Kidney epithelial cell (primary cell): ENCODE results near the gene LCN15. TPM values are rescaled to one million over a fixed set of nuclear protein-coding genes. Genes with fewer than 3 reads are reported as not detected.

Source experiments
- DNase-seq: peaks from one replicate; pipeline ENCODE4 v3.0.0-alpha.2; 2010; ENCODE audit warnings: low read depth
- H3K27me3 ChIP-seq: 2 replicates; pipeline ENCODE4 v1.6.0; 2011; ENCODE audit warnings: low read length; ENCODE audit not compliant: control insufficient read depth, insufficient read depth
- H3K36me3 ChIP-seq: 2 replicates; pipeline ENCODE4 v1.5.1; 2011; ENCODE audit warnings: low read length; ENCODE audit not compliant: control insufficient read depth, insufficient read depth
- H3K4me3 ChIP-seq: 2 replicates; pipeline ENCODE4 v1.5.1; 2011; ENCODE audit warnings: low read depth, mild to moderate bottlenecking, control low read depth, low read length
- CTCF ChIP-seq: IDR thresholded peaks from 2 replicates; pipeline ENCODE4 v1.5.1; 2011; ENCODE audit warnings: mild to moderate bottlenecking, moderate library complexity, low read length, control low read depth, inconsistent platforms; ENCODE audit not compliant: insufficient read depth, poor library complexity, severe bottlenecking
- total RNA-seq: library from RNA; depleted of rRNA; stranded (reverse); fragments of >200 nt; gene quantifications from 2 replicates; pipeline ENCODE4 v1.2.3, GENCODE V29; 2015

Gene LCN15
- total RNA-seq, 1 donor from 2014 or later: not detected

- TF ChIP-seq CTCF: no peak
- Histone ChIP-seq H3K27me3 (no peaks in the 10 kb centered on the region), H3K4me3 (no peak overlapping the region), H3K36me3 (no peaks in the 10 kb centered on the region)
- DNase-seq: no peak
These were observed 39.5 kb downstream of the LCN15 start for GRCh38 chr9:136724772-136725171.

- no peak for TF ChIP-seq CTCF
- H3K27me3 ChIP-seq: no peaks in the 10 kb centered on the region
- no peak overlapping the region for H3K4me3 ChIP-seq
These were observed 40.3 kb downstream of the LCN15 start for GRCh38 chr9:136723989-136724388.

GRCh38 chr9:136723362-136723976 is 40.8 kb downstream of the LCN15 start:
- no peaks in the 10 kb centered on the region for H3K27me3 ChIP-seq
- no peak overlapping the region for H3K4me3 ChIP-seq
- no peaks in the 10 kb centered on the region for H3K36me3 ChIP-seq
- no peak for DNase-seq
- no peak for TF ChIP-seq CTCF

More at GRCh38 chr9:136723989-136724388, 40.3 kb downstream of the LCN15 start:
- H3K36me3 ChIP-seq: no peaks in the 10 kb centered on the region
- no peak for DNase-seq

GRCh38 chr9:136722969-136723356 is 41.4 kb downstream of the LCN15 start:
- Histone ChIP-seq H3K36me3 (no peaks in the 10 kb centered on the region), H3K27me3 (no peaks in the 10 kb centered on the region), H3K4me3 (no peak overlapping the region)
- no peak for TF ChIP-seq CTCF
- DNase-seq: no peak

- no peak for TF ChIP-seq CTCF
- Histone ChIP-seq H3K4me3 (no peak overlapping the region), H3K36me3 (no peaks in the 10 kb centered on the region), H3K27me3 (no peaks in the 10 kb centered on the region)
- DNase-seq: no peak
These were observed 42.0 kb downstream of the LCN15 start for GRCh38 chr9:136722093-136722968.
